SK-N-SH (cell line): ENCODE measurements around the gene SSC4D. TPM values are rescaled to one million over a fixed set of nuclear protein-coding genes. Genes with fewer than 3 reads are reported as not detected.
A peak's percentile ranks its signal among the peaks of the same experiment; 100 is the strongest.

Experiments used
- CTCF ChIA-PET: fragments of 300-600, 350-600 bp; formaldehyde crosslinking; extraction: SDS; loops from one replicate; lab custom pipeline; 2021; lab: Yijun Ruan, JAX
- POLR2A ChIA-PET: fragments of 350-600 bp; sonication (Branson Sonifier 250); formaldehyde crosslinking; extraction: SDS; loops from one replicate; lab custom pipeline; 2020; ENCODE audit warnings: antibody characterized with exemption, inconsistent platforms; lab: Yijun Ruan, JAX
- DNase-seq: peaks from one replicate; pipeline ENCODE4 v3.0.0; 2012
- H2AFZ ChIP-seq: fragments of 200-600 bp; sonication (generic); 2 replicates; pipeline ENCODE4 v1.8.1; 2016; ENCODE audit warnings: antibody characterized with exemption, mild to moderate bottlenecking, low read depth
- H3F3A ChIP-seq: fragments of 200-600 bp; sonication (generic); replicated peaks from 2 replicates; pipeline ENCODE3; 2016; ENCODE audit warnings: antibody characterized with exemption, mild to moderate bottlenecking; ENCODE audit not compliant: insufficient read depth
- H3K27ac ChIP-seq, 2 experiments: fragments of 200-500 bp in 1 of 2; fragments of 200-600 bp in 1 of 2; sonication (Bioruptor generic) in 1 of 2; sonication (generic), shearing (Covaris generic) in 1 of 2; 2 replicates each; pipeline versions ENCODE4 v1.5.1 to v1.6.1; 2014 to 2016; ENCODE audit warnings: low read depth in 2 of 2, inconsistent platforms in 1 of 2, low read length in 1 of 2, mild to moderate bottlenecking in 1 of 2, mixed read lengths in 1 of 2
- H3K27me3 ChIP-seq: fragments of 200-600 bp; sonication (generic), shearing (Covaris generic); 2 replicates; pipeline ENCODE4 v1.6.1; 2016; ENCODE audit warnings: mixed run types; ENCODE audit not compliant: insufficient read depth
- H3K36me3 ChIP-seq, 2 experiments: fragments of 200-500 bp in 1 of 2; fragments of 200-600 bp in 1 of 2; sonication (Bioruptor generic) in 1 of 2; sonication (generic) in 1 of 2; replicated peaks in 1 of 2; 2 replicates each; pipeline versions ENCODE3 to v1.5.1; 2014 to 2016; ENCODE audit warnings: low read length in 1 of 2, mild to moderate bottlenecking in 1 of 2; ENCODE audit not compliant: insufficient read depth in 2 of 2, control insufficient read depth in 1 of 2
- H3K4me1 ChIP-seq, 2 experiments: fragments of 200-500 bp in 1 of 2; fragments of 200-600 bp in 1 of 2; sonication (Bioruptor generic) in 1 of 2; sonication (generic), shearing (Covaris generic) in 1 of 2; 2 replicates each; pipeline versions ENCODE4 v1.5.1 to v1.6.1; 2014 to 2016; ENCODE audit warnings: low read depth in 1 of 2, low read length in 1 of 2, mixed run types in 1 of 2; ENCODE audit not compliant: insufficient read depth in 2 of 2, control insufficient read depth in 1 of 2
- H3K4me2 ChIP-seq: fragments of 200-600 bp; sonication (generic), shearing (Covaris generic); 2 replicates; pipeline ENCODE4 v1.6.1; 2017; ENCODE audit warnings: mixed run types
- H3K4me3 ChIP-seq, 2 experiments: fragments of 200-500 bp in 1 of 2; fragments of 200-600 bp in 1 of 2; sonication (Bioruptor generic) in 1 of 2; sonication (generic), shearing (Covaris generic) in 1 of 2; 2 replicates each; pipeline versions ENCODE4 v1.5.1 to v1.8.1; 2014 to 2016; ENCODE audit warnings: low read depth in 2 of 2, inconsistent platforms in 1 of 2, low read length in 1 of 2, mild to moderate bottlenecking in 1 of 2, mixed read lengths in 1 of 2, moderate library complexity in 1 of 2
- H3K79me2 ChIP-seq: fragments of 200-600 bp; sonication (generic); 2 replicates; pipeline ENCODE4 v1.8.1; 2017; ENCODE audit warnings: mild to moderate bottlenecking; ENCODE audit not compliant: insufficient read depth
- H3K9ac ChIP-seq: fragments of 200-600 bp; sonication (generic); 2 replicates; pipeline ENCODE4 v1.6.1; 2017; ENCODE audit warnings: mixed run types
- H3K9me2 ChIP-seq: fragments of 200-600 bp; sonication (generic); 2 replicates; pipeline ENCODE4 v1.6.1; 2017; ENCODE audit warnings: mixed run types
- H3K9me3 ChIP-seq: fragments of 200-600 bp; sonication (generic); 2 replicates; pipeline ENCODE4 v1.6.1; 2017; ENCODE audit warnings: mixed run types, mild to moderate bottlenecking, moderate library complexity
- H4K20me1 ChIP-seq: fragments of 200-600 bp; sonication (generic); 2 replicates; pipeline ENCODE4 v1.6.1; 2017; ENCODE audit warnings: mild to moderate bottlenecking, mixed run types; ENCODE audit not compliant: insufficient read depth
- CHD2 ChIP-seq: fragments of 150-350 bp; IDR thresholded peaks from 2 replicates; pipeline ENCODE4 v1.6.1; 2018; ENCODE audit warnings: low read length; ENCODE audit not compliant: partially characterized antibody
- ELF1 ChIP-seq: IDR thresholded peaks from 2 replicates; pipeline ENCODE4 v1.4.0; 2012
- EP300 ChIP-seq, 2 experiments: IDR thresholded peaks; 2 replicates each; pipeline versions ENCODE4 v1.4.0 to v1.6.1; 2012; ENCODE audit warnings: borderline replicate concordance in 1 of 2, low read depth in 1 of 2, low read length in 1 of 2
- EZH2phosphoT487 ChIP-seq: fragments of 200-600 bp; sonication (generic); IDR thresholded peaks from 2 replicates; pipeline ENCODE4 v1.6.1; 2017; ENCODE audit warnings: low read depth, mixed run types, mild to moderate bottlenecking, antibody characterized with exemption, moderate library complexity, borderline replicate concordance
- FOXJ3 ChIP-seq: sonication (generic); formaldehyde crosslinking; IDR thresholded peaks from 2 replicates; pipeline ENCODE4 v1.5.1; 2020; ENCODE audit warnings: mild to moderate bottlenecking, missing genetic modification reagents
- FOXM1 ChIP-seq: IDR thresholded peaks from 2 replicates; pipeline ENCODE4 v1.4.0; 2012; ENCODE audit warnings: low read depth, mild to moderate bottlenecking
- GABPA ChIP-seq: IDR thresholded peaks from 2 replicates; pipeline ENCODE4 v1.4.0; 2012; ENCODE audit warnings: low read depth, mild to moderate bottlenecking
- GATA2 ChIP-seq: sonication (generic); formaldehyde crosslinking; IDR thresholded peaks from 2 replicates; pipeline ENCODE4 v1.5.0; 2020; ENCODE audit warnings: mild to moderate bottlenecking, missing genetic modification reagents
- MXI1 ChIP-seq: IDR thresholded peaks from 2 replicates; pipeline ENCODE4 v1.6.1; 2012; ENCODE audit warnings: mild to moderate bottlenecking, low read depth, low read length, improper control_type of control experiment
- NFIC ChIP-seq: IDR thresholded peaks from 2 replicates; pipeline ENCODE4 v1.4.0; 2012; ENCODE audit warnings: borderline replicate concordance
- NRF1 ChIP-seq: IDR thresholded peaks from 2 replicates; pipeline ENCODE4 v1.6.1; 2012; ENCODE audit warnings: low read depth, mild to moderate bottlenecking, low read length
- RAD21 ChIP-seq: IDR thresholded peaks from 2 replicates; pipeline ENCODE4 v1.6.1; 2012; ENCODE audit warnings: mild to moderate bottlenecking, low read length
- RCOR1 ChIP-seq: fragments of 150-350 bp; IDR thresholded peaks from 2 replicates; pipeline ENCODE4 v1.6.1; 2017; ENCODE audit warnings: antibody characterized with exemption, low read length
- REST ChIP-seq: IDR thresholded peaks from 2 replicates; pipeline ENCODE4 v1.6.1; 2012; ENCODE audit warnings: mild to moderate bottlenecking, low read depth, low read length, moderate library complexity
- RFX5 ChIP-seq: IDR thresholded peaks from 2 replicates; pipeline ENCODE4 v1.6.1; 2012; ENCODE audit warnings: mild to moderate bottlenecking, improper control_type of control experiment, low read length
- RXRA ChIP-seq: IDR thresholded peaks from 2 replicates; pipeline ENCODE4 v1.4.0; 2012; ENCODE audit warnings: low read depth, mild to moderate bottlenecking, borderline replicate concordance
- SIN3A ChIP-seq: IDR thresholded peaks from 2 replicates; pipeline ENCODE4 v1.6.1; 2012; ENCODE audit warnings: low read depth, mild to moderate bottlenecking, low read length, moderate library complexity, borderline replicate concordance
- SMC3 ChIP-seq: IDR thresholded peaks from 2 replicates; pipeline ENCODE4 v1.6.1; 2012; ENCODE audit warnings: low read depth, low read length, improper control_type of control experiment
- TAF1 ChIP-seq: IDR thresholded peaks from 2 replicates; pipeline ENCODE4 v1.6.1; 2012; ENCODE audit warnings: low read depth, mild to moderate bottlenecking, low read length, moderate library complexity, borderline replicate concordance
- TCF12 ChIP-seq: IDR thresholded peaks from 2 replicates; pipeline ENCODE4 v1.4.0; 2012
- TEAD4 ChIP-seq: IDR thresholded peaks from 2 replicates; pipeline ENCODE4 v1.4.0; 2012; ENCODE audit warnings: mild to moderate bottlenecking, borderline replicate concordance; ENCODE audit not compliant: insufficient read depth
- YY1 ChIP-seq: IDR thresholded peaks from 2 replicates; pipeline ENCODE4 v1.4.0; 2012; ENCODE audit warnings: low read depth, mild to moderate bottlenecking
- WGBS: methylation state at CpG from one replicate; pipeline ENCODE4 v1.1.6; 2017; ENCODE audit warnings: low lambda C conversion rate; 5-methylcytosine and 5-hydroxymethylcytosine counted together
- polyA plus RNA-seq, 3 experiments: library from polyadenylated mRNA; depleted of rRNA; stranded (reverse); fragments of >200 nt; gene quantifications; 2 replicates each; pipeline ENCODE4 v1.2.3, GENCODE V29; 2012
- TF ChIP-seq, protein P1 (sequence below): IDR thresholded peaks from 2 replicates; pipeline ENCODE4 v1.4.0; 2012; ENCODE audit warnings: low read depth
- TF ChIP-seq, protein P2 (sequence below): fragments of 150-350 bp; IDR thresholded peaks from 2 replicates; pipeline ENCODE4 v1.6.1; 2017; ENCODE audit warnings: antibody characterized with exemption, low read length, low read depth, borderline replicate concordance
- TF ChIP-seq, protein P3 (sequence below): IDR thresholded peaks from 2 replicates; pipeline ENCODE4 v1.4.0; 2012; ENCODE audit warnings: low read depth, borderline replicate concordance

The SSC4D gene
- polyA plus RNA-seq, 1 of the 3 experiments (the other 2 are of a cell fraction), result 2.0 TPM

DNA sequence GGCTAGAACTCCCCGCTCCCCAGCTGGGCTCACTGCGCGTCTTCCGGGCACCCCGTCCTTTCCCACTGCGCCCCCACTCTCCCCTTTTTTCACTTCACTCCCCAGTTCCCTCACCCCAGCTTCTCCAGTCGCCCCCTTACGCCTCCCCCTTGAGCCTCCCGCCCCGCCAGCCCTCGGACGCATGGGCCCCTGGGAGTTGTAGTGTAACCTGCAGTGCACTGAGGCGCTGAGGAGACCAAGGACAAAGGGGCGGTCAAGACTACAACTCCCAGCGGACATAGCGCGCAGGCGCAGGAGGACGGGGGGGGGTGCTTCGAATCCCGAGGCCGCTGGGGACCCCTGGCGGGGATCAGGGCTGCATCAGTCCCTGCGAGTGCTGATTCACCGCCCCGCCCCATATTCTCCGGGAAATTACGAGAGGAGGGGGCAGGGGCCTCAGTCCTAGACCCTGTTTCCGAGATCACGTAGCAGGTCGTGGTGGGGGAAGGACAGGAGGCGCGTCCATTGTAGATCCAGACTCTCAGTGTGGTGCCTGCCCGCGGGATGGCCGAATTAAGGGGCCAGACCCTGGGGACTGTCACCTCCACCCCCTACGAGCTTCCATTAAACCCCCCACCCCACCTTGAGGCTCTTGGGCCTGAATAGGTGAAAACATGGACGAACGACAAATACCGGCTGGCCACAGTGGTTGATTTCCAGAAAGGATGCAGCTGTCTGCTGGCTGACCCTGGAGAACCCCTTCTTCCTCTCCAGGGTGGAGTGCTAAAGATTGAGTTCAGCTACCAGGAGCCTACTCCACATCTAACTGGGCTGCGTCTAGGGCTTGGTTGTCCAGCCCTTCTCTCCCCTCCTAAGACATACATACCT, 50.2 kb downstream of the SSC4D start:
- no peaks in the 10 kb centered on the region for H3K27me3 ChIP-seq
- TF ChIP-seq, protein P1, sequence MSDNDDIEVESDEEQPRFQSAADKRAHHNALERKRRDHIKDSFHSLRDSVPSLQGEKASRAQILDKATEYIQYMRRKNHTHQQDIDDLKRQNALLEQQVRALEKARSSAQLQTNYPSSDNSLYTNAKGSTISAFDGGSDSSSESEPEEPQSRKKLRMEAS, result peak; percentile 55
- TF ChIP-seq EP300 (IDR thresholded peaks at IDR 0.05; ENCODE audit: borderline replicate concordance in 1 of 2, low read depth in 1 of 2, low read length in 1 of 2) (peak in 1 of 2 experiments; percentile 37; a peak in 1 of 4 replicates), NFIC (no peak), SIN3A (0 out of 2 replicates have a peak, but pooled peaks have one; percentile 22), GABPA (peak; percentile 38; the same call in 1 of the 2 replicates), RFX5 (no peak; the same call in 1 of the 2 replicates), EZH2phosphoT487 (no peak), CHD2 (peak; percentile 96), RCOR1 (peak; percentile 51), ELF1 (no peak), RXRA (no peak), TEAD4 (no peak), YY1 (peak; percentile 34; the same call in 1 of the 2 replicates), RAD21 (peak; percentile 73), NRF1 (peak; percentile 87), TCF12 (no peak), SMC3 (peak; percentile 68), GATA2 (no peak), REST (no peak; the same call in 1 of the 2 replicates), FOXJ3 (CRISPR knock-in tag) (no peak), TAF1 (no peak), FOXM1 (no peak), MXI1 (no peak)
- TF ChIP-seq, protein P2, sequence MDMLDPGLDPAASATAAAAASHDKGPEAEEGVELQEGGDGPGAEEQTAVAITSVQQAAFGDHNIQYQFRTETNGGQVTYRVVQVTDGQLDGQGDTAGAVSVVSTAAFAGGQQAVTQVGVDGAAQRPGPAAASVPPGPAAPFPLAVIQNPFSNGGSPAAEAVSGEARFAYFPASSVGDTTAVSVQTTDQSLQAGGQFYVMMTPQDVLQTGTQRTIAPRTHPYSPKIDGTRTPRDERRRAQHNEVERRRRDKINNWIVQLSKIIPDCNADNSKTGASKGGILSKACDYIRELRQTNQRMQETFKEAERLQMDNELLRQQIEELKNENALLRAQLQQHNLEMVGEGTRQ, result no peak
- TF ChIP-seq, protein P3, sequence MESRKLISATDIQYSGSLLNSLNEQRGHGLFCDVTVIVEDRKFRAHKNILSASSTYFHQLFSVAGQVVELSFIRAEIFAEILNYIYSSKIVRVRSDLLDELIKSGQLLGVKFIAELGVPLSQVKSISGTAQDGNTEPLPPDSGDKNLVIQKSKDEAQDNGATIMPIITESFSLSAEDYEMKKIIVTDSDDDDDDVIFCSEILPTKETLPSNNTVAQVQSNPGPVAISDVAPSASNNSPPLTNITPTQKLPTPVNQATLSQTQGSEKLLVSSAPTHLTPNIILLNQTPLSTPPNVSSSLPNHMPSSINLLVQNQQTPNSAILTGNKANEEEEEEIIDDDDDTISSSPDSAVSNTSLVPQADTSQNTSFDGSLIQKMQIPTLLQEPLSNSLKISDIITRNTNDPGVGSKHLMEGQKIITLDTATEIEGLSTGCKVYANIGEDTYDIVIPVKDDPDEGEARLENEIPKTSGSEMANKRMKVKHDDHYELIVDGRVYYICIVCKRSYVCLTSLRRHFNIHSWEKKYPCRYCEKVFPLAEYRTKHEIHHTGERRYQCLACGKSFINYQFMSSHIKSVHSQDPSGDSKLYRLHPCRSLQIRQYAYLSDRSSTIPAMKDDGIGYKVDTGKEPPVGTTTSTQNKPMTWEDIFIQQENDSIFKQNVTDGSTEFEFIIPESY, result no peak

More for the DNA sequence above, 50.2 kb downstream of the SSC4D start:
- H3K27ac ChIP-seq, result peak overlapping the region; percentile 92 to 96
- peak overlapping the region; percentile 80 for H3K4me2 ChIP-seq
- H2AFZ ChIP-seq, result peak overlapping the region; percentile 92
- H3K9ac ChIP-seq, result peak overlapping the region; percentile 93
- peaks cover 44% of the 10 kb centered on the region for H3K79me2 ChIP-seq
- peak; percentile 98 for DNase-seq
- peaks cover 36% of the 10 kb centered on the region for H4K20me1 ChIP-seq
- peaks cover 25% of the 10 kb centered on the region for H3F3A ChIP-seq
- H3K4me3 ChIP-seq, result peak overlapping the region; percentile 82 to 88
- H3K9me2 ChIP-seq, result no peaks in the 10 kb centered on the region
- WGBS, result 5% methylated on average over 24 of the region's 41 CpGs
- CTCF ChIA-PET, result interaction anchor here (0.6 to 3.4 kb wide), 25 partner anchors 9 to 224 kb away, joined by 3 to 32 read pairs (median 4); partner anchors contain the start of gene HSPB1
- H3K36me3 ChIP-seq, result peaks cover 27 to 29% of the 10 kb centered on the region in 2 experiments
- no peaks in the 10 kb centered on the region for H3K9me3 ChIP-seq
- H3K4me1 ChIP-seq, result peaks cover 17 to 27% of the 10 kb centered on the region in 2 experiments
- POLR2A ChIA-PET, result interaction anchor here (0.6 to 3.1 kb wide), 16 partner anchors 10 to 1056 kb away, joined by 3 to 24 read pairs (median 3); no protein-coding TSS in a partner anchor
